GM23248 (cell line): ENCODE results near the gene KLHL24. TPM values are rescaled to one million over a fixed set of nuclear protein-coding genes. Genes with fewer than 3 reads are reported as not detected.

ENCODE experiments used
- DNase-seq: peaks from one replicate; pipeline ENCODE4 v3.0.0-alpha.2; 2015
- H2AFZ ChIP-seq: fragments of 200-600 bp; sonication (generic); 2 replicates; pipeline ENCODE4 v1.6.1; 2016; ENCODE audit warnings: antibody characterized with exemption
- H3F3A ChIP-seq: fragments of 200-600 bp; sonication (generic); 2 replicates; pipeline ENCODE4 v1.6.1; 2016; ENCODE audit warnings: mild to moderate bottlenecking, antibody characterized with exemption, mixed run types; ENCODE audit not compliant: insufficient read depth
- H3K27ac ChIP-seq: fragments of 200-600 bp; sonication (generic); 2 replicates; pipeline ENCODE4 v1.5.1; 2016; ENCODE audit warnings: mild to moderate bottlenecking
- H3K27me3 ChIP-seq: fragments of 200-600 bp; sonication (generic); replicated peaks from 2 replicates; pipeline ENCODE4 v1.6.1; 2016; ENCODE audit warnings: mild to moderate bottlenecking; ENCODE audit not compliant: insufficient read depth
- H3K36me3 ChIP-seq: fragments of 200-600 bp; sonication (generic); 2 replicates; pipeline ENCODE4 v1.6.1; 2016; ENCODE audit warnings: low read depth, mild to moderate bottlenecking
- H3K4me1 ChIP-seq: fragments of 200-600 bp; sonication (generic); 2 replicates; pipeline ENCODE4 v1.6.1; 2016; ENCODE audit warnings: mild to moderate bottlenecking; ENCODE audit not compliant: insufficient read depth
- H3K4me2 ChIP-seq: fragments of 200-600 bp; sonication (generic); one replicate; pipeline ENCODE4 v1.6.1; 2016; ENCODE audit warnings: mild to moderate bottlenecking; ENCODE audit not compliant: unreplicated experiment
- H3K4me3 ChIP-seq: fragments of 200-600 bp; sonication (generic); 2 replicates; pipeline ENCODE4 v1.5.1; 2016; ENCODE audit warnings: mild to moderate bottlenecking
- H3K79me2 ChIP-seq: fragments of 200-600 bp; sonication (generic); 2 replicates; pipeline ENCODE4 v1.6.1; 2016; ENCODE audit warnings: mild to moderate bottlenecking; ENCODE audit not compliant: insufficient read depth
- H3K9ac ChIP-seq: fragments of 200-600 bp; sonication (generic); 2 replicates; pipeline ENCODE4 v1.6.1; 2016; ENCODE audit warnings: mild to moderate bottlenecking
- H3K9me2 ChIP-seq: fragments of 200-600 bp; sonication (generic); 2 replicates; pipeline ENCODE4 v1.6.1; 2016; ENCODE audit warnings: mixed run types, mild to moderate bottlenecking, moderate library complexity; ENCODE audit not compliant: insufficient read depth
- H3K9me3 ChIP-seq: fragments of 200-600 bp; sonication (generic); one replicate; pipeline ENCODE4 v1.6.1; 2017; ENCODE audit warnings: low read depth
- H4K20me1 ChIP-seq: fragments of 200-600 bp; sonication (generic); 2 replicates; pipeline ENCODE4 v1.6.0; 2016; ENCODE audit not compliant: insufficient read depth
- EZH2 ChIP-seq: fragments of 200-600 bp; sonication (generic); IDR thresholded peaks from 2 replicates; pipeline ENCODE4 v1.6.1; 2018; ENCODE audit warnings: antibody characterized with exemption, mild to moderate bottlenecking; ENCODE audit not compliant: insufficient read depth, poor library complexity, severe bottlenecking
- EZH2phosphoT487 ChIP-seq: fragments of 200-600 bp; sonication (generic); IDR thresholded peaks from 2 replicates; pipeline ENCODE4 v1.6.1; 2018; ENCODE audit warnings: antibody characterized with exemption, moderate library complexity, mild to moderate bottlenecking, low read depth; ENCODE audit not compliant: insufficient read depth
- WGBS, 2 experiments: methylation state at CpG; one replicate each; pipeline ENCODE4 v1.1.6; 2015 to 2017; ENCODE audit warnings: low lambda C conversion rate in 2 of 2, low coverage in 1 of 2; ENCODE audit errors: missing lambda C conversion rate in 2 of 2; 5-methylcytosine and 5-hydroxymethylcytosine counted together
- in situ Hi-C: fragments of 300-500 bp; cut with MboI; formaldehyde crosslinking; loops from 2 replicates; pipeline ENCODE4 v1.15.0; 2020
- polyA plus RNA-seq: library from polyadenylated mRNA; unstranded; fragments of >200 nt; fragmentation: Nextera tagmentation; extraction: Ambion mirVana; gene quantifications from 2 replicates; pipeline ENCODE4 v1.2.1, GENCODE V29; 2016
- total RNA-seq: library from RNA; depleted of rRNA; stranded (reverse); fragments of >200 nt; shearing (Covaris generic); gene quantifications from 2 replicates; pipeline ENCODE4 v1.2.3, GENCODE V29; 2014

The KLHL24 gene
- total and polyA plus RNA-seq, 2 experiments from 2014 or later: 11.7 to 18.3 TPM

DNA sequence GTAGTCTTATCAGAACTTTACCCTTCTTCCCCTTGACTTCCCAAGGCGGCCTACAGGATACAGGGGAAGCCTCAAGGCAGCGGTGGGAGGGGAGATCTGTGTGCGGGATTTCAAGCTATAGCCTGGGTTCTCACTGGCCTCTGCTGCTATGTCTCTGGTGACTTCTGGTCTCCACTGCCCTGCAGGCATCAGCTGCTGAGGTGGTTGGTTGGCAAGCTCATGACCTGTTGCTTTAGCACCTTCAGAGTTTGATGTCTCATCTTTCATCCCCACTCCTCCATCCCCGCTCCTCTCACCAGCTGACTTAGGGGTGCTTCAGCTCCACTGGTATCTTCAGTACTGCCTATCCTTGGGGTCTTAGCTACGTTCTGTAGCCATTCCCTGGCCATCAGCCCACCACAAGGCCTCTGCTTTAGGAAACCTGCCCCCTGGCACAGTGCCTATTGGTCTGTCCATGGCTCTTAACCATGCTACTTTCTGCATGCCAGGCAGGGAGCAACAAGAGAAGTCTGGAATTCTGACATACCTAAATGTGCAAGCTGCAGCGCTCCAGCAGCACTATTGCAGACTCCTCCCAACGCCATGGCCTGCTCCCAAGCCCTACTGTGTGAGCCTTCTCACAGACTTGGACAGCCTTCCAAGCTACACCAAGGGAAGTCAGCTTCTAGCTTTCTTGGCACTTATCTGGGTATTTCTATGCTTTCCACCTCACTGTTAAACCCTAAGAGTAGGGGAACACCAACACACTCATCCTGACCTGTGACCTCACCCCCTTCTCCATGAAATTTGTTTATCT is 60.3 kb downstream of the KLHL24 start:
- no peaks in the 10 kb centered on the region for H3K9me3 ChIP-seq
- H4K20me1 ChIP-seq: no peaks in the 10 kb centered on the region; the same call in 1 of the 2 replicates
- H3K4me3 ChIP-seq: no peak overlapping the region
- TF ChIP-seq EZH2: no peak
- TF ChIP-seq EZH2phosphoT487: no peak
- peaks cover 30% of the 10 kb centered on the region for H3K79me2 ChIP-seq
- H3K27ac ChIP-seq: no peak overlapping the region
- no peak overlapping the region for H3K4me2 ChIP-seq
- WGBS, 2 experiments: 84 to 89% methylated on average over 7 of the region's 7 CpGs
- no peaks in the 10 kb centered on the region for H3K4me1 ChIP-seq
- no peak overlapping the region for H2AFZ ChIP-seq
- H3K27me3 ChIP-seq: no peaks in the 10 kb centered on the region
- DNase-seq: no peak
- no peaks in the 10 kb centered on the region for H3K36me3 ChIP-seq
- in situ Hi-C loops: no loop called here
- 0 out of 2 replicates have a peak, but pooled peaks cover 6% of the 10 kb centered on the region for H3F3A ChIP-seq
- no peaks in the 10 kb centered on the region for H3K9me2 ChIP-seq
- H3K9ac ChIP-seq: no peak overlapping the region

DNA sequence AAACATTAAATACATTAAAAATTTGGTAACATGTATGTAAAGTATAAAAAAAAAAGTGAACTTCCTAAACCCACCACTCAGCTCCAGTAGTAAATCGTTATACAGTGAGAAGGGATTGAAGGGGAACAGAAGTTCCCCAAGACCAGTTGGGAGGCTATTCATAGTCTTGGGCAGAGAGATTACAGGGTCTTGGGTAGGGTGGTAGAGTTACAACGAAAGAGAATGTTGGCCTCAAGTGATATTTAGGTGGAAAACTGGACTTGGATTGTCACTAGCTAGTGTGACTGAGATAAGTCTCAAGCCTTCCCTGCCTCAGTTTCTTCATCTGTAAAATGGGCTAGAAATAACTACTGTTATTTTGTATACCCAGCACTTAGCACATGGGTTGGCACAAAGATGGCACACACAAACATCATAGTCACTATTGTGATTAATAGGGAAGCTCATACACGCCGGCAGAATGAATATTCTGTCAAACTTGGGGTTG is 61.7 kb downstream of the KLHL24 start:
- peak overlapping the region; percentile 60 for H3K4me2 ChIP-seq
- peak overlapping the region; percentile 94 for H3K4me3 ChIP-seq
- peaks cover 44% of the 10 kb centered on the region for H3K79me2 ChIP-seq
- H4K20me1 ChIP-seq: no peaks in the 10 kb centered on the region; the same call in 1 of the 2 replicates
- 0 out of 2 replicates have a peak, but pooled peaks cover 6% of the 10 kb centered on the region for H3F3A ChIP-seq
- H3K9ac ChIP-seq: peak overlapping the region; percentile 93
- H3K36me3 ChIP-seq: no peaks in the 10 kb centered on the region
- WGBS, 2 experiments: 41 to 44% methylated on average over 4 of the region's 4 CpGs
- no peak for DNase-seq
- H3K9me2 ChIP-seq: no peaks in the 10 kb centered on the region
- no peak for TF ChIP-seq EZH2phosphoT487
- TF ChIP-seq EZH2: no peak
- H3K9me3 ChIP-seq: no peaks in the 10 kb centered on the region
- H3K27ac ChIP-seq: 0 out of 2 replicates have a peak overlapping the region, but pooled peaks have one; percentile 18
- no peaks in the 10 kb centered on the region for H3K4me1 ChIP-seq
- H2AFZ ChIP-seq: peak overlapping the region; percentile 93
- in situ Hi-C loops: no loop called here
- H3K27me3 ChIP-seq: no peaks in the 10 kb centered on the region

DNA sequence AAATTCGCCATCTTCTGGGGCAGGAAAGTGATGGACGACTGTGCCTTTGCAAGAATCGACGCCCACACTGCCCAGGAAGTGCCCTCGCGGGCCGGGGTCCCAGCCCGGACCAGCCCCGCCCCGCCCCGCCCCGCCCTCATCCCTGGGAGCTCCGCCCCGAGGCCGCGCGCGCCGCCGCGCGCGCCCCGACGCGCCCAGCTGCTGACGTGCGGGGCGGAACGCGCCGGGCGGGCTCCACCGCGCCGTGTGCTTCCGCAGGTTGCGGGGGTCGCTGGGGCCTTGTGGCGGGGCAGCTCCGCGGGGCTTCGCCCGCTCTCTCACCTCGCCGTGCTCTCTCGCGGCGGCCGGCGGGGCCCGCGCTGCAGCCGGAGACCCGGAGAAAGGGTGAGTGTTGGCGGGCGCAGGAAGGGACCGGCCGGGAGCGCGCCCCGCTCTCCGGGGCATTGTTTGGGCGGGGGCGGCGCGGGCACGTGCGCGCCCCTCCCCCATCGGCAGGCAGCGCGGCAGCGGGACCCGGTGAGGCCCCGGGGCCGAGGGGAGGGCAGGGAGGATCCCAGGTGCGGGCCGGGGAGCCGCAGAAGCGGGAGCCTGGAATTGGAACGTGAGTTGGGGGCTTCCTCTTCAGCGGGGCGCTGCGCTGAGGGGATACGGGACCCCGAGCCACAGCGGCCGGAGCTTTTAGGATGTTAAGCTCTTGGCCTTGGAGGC is 62.3 kb downstream of the KLHL24 start, which contains the start of gene YEATS2:
Gene YEATS2 (plus strand): TSS at position 188 of the 708 bp plus-strand sequence. CDS start 17,366 bp downstream, outside the sequence.
- Histone ChIP-seq H3K36me3 (no peaks in the 10 kb centered on the region), H3K4me1 (no peaks in the 10 kb centered on the region), H3K79me2 (peaks cover 50% of the 10 kb centered on the region), H3F3A (0 out of 2 replicates have a peak, but pooled peaks cover 6% of the 10 kb centered on the region), H3K9me2 (no peaks in the 10 kb centered on the region), H3K27me3 (no peaks in the 10 kb centered on the region), H3K4me3 (peak within 1 kb of the TSS; percentile 94), H3K9ac (peak within 1 kb of the TSS; percentile 93), H3K4me2 (peak within 1 kb of the TSS; percentile 94), H2AFZ (peak within 1 kb of the TSS; percentile 93), H3K9me3 (no peaks in the 10 kb centered on the region), H4K20me1 (no peaks in the 10 kb centered on the region; the same call in 1 of the 2 replicates), H3K27ac (peak within 1 kb of the TSS; percentile 72)
- TF ChIP-seq EZH2 (no peak), EZH2phosphoT487 (no peak)
- WGBS, 2 experiments: 1 to 2% methylated on average over 25 to 77 of the region's 89 CpGs
- peak; percentile 83 for DNase-seq
- in situ Hi-C loops: no loop called here

DNA sequence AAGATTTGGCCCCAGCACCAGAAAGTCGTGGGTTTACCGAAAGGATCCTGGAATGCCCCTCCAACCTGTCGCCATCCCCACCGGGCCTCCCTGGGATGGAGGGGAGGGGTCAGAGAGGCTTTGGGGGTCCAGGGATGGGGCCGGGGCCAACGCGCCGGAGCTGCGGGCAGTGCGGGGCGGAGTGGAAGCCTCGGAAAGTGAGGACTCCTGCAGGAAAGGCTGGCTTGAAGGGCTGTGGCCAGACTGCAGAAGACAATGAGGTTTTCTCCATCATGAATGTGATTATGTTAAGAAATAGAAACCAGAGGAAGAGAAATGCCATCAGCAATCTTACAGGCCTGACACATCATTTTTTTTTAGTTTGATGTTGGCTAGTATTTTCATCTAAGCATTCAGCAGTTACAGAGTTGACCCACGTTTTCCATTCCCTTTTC is 62.9 kb downstream of the KLHL24 start:
- Histone ChIP-seq H3K9me3 (no peaks in the 10 kb centered on the region), H3K27me3 (no peaks in the 10 kb centered on the region), H2AFZ (peak overlapping the region; percentile 82), H3K9ac (peak overlapping the region; percentile 93), H3K36me3 (no peaks in the 10 kb centered on the region), H3K4me2 (peak overlapping the region; percentile 94), H3K4me1 (no peaks in the 10 kb centered on the region), H3K9me2 (no peaks in the 10 kb centered on the region), H3K27ac (peak overlapping the region; percentile 72), H4K20me1 (no peaks in the 10 kb centered on the region; the same call in 1 of the 2 replicates), H3F3A (0 out of 2 replicates have a peak, but pooled peaks cover 6% of the 10 kb centered on the region), H3K4me3 (peak overlapping the region; percentile 94), H3K79me2 (peaks cover 55% of the 10 kb centered on the region)
- TF ChIP-seq EZH2phosphoT487: no peak
- TF ChIP-seq EZH2: no peak
- peak; percentile 72 for DNase-seq
- WGBS, 2 experiments: 1 to 4% methylated on average over 13 of the region's 13 CpGs
- in situ Hi-C loops: no loop called here
